SIG-M5 treated with dmso at 0.1 percent for 504 hours (cell line): ENCODE results near the gene FSD1.

Source experiments
- DNase-seq: peaks from one replicate; lab custom pipeline; 2025; ENCODE audit not compliant: unreplicated experiment; lab: John Stamatoyannopoulos, UW

The FSD1 gene

GRCh38 chr19:4362101-4362828 lies 57.9 kb downstream of the FSD1 start:
- no peak for DNase-seq

DNA sequence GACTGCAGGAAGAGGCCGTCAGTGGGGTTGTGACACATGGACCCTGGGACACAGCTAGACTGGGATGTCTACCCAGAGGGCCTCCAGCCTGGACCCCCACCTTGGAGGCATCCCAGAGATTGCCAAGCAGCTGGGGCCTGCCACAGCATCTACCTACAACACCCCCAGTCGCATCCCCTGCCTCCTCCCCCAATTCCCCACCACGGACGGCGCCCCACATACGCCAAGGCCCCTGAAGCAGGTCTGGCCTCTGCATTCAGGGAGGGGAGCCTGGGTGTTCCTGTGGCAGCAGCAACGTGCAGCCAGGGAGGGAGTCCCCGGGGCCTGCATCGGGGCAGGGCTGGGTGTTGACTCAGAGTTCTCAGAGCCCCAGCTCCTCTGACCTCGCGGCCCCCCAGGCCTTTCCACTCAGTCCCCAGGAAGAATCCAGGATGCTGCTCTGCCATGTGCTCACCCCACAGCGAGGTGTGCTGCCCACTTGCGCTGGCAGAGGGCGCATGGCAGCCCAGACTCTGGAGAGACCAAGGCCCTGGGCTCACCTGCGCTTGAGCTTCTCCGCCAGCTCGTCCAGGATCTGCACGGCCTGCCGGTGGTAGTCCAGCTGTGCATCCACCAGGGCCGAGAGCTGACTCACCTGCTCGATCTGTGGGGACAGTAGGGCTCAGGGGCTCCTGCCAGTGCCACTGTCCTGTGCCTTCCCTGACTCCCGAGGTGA lies 58.6 kb downstream of the FSD1 start:
- DNase-seq: no peak

DNA sequence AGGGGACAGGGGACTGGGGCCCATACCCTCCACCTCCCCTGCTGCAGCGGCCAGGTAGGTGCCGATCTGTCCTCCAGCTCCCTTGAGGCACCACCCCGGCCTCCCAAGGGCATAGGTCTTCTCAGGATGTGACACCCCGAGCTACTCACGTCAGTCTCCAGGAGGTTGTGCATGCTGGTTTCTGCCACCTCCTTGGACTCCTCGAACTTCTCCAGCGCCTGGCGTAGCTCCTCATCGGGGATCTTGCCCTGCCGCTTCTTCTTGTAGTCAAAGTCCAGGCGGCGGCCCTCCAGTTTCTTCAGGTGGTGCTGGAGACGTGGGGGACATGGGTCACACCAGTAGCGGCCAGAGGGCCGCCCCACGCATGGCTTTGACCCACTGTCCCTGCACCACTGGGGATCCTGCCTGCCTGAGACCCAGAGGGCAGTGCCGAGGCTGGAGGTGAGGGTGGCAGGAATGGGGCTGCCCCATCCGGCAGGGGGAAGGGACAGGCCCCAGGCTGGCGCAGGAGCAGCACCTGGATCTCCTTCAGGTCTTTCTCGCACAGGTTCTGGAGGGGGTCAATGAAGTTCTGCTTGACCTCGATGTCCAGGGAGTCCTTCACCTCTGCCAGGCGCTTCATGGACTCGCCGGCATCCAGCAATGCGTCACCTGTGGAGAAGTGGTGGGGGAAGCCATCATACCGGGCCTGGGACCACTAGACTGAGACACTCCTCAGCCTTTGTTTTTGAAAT lies 59.3 kb downstream of the FSD1 start:
- no peak for DNase-seq

DNA sequence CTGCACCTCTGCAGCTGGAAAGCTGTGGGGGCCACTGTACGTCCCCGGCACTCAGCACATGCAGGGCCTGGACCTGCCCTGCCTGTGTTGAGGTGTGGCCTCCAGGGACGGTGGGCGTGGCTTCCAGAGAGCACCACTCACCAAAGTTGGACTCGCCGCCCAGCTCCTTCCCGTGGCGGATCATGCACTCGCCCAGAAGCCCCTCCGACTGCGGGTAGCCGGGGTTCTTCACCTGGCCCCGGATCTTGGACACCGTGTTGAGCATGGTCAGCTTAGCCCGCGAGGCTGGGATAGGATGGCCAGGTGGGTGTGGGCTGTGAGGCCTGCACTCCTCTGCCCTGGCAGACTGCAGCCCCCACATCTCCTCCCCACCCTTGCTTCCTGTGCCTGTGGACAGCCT lies 60.9 kb downstream of the FSD1 start:
- no peak for DNase-seq

DNA sequence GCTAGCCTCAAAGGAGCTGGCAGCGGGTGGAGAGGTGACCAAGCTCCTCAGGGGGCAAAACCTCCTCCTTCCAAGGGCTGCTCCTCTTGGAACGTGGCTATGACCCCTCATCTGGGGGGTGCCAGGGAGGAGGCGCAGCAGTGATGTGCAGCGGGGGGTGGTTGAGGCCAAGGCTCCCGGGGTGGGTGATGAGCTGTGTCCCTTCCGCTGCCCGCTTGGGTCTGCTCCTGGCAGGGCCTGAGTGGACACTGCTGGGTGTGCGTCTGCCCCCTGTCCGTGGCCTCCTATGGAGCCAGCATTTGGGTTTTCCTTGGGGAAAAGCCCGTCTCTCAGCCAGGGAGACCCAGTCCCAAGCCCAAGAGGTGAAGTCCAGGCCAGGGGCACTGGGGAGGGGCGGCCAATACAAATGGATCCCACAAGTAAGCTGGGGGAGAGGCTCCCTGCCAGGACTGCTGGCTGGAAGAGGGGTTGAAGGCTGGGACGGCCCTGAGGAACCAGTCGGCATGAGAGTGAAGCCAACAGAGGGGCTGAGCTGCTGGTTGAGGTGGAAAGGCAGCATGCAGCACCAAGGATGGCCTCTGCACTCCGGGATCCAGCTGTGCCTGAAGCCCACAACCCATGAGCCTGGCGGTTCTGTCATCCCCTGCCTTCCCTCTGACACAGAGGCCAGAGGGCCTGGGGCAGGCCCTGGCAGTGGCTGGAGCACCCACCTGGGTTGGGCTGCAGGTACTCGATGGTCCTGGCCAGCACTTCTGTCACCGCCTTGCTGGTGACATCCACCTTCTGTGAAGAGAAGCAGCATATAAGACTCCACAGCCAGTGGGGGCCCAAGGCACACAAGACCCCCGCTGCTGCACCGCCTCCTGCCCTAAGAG lies 61.6 kb downstream of the FSD1 start:
- no peak for DNase-seq

DNA sequence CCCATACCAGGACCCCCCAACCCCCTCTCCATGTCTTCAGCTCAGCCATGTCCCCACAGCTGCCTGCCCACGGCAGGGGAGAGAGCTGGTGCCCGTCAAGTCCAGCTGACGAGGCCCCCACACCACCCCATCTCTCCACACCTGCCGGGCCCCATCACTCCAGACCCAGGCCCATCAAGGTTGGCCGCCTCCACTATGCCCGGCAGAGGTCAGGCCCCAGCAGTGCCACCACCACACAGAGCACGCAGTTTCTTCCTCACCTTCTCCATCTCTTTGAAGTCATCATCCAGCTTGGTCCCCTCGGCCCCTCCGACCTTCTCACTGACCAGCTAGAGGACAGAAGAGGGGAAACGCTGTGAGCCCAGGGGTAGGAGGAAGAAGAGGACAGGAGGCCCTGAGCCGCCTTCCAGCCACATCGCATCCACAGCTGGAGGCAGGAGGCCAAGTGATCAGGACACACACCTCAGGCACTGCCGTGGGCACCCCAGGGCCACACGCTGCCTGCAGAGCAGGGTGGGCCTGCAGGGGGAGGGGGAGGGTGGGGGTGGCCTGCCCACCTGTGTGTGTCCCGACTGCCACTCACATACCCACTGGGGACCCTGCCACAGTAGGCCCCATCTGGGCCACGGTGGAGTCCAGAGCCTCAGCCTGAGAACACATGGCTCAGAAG lies 62.4 kb downstream of the FSD1 start:
- no peak for DNase-seq

DNA sequence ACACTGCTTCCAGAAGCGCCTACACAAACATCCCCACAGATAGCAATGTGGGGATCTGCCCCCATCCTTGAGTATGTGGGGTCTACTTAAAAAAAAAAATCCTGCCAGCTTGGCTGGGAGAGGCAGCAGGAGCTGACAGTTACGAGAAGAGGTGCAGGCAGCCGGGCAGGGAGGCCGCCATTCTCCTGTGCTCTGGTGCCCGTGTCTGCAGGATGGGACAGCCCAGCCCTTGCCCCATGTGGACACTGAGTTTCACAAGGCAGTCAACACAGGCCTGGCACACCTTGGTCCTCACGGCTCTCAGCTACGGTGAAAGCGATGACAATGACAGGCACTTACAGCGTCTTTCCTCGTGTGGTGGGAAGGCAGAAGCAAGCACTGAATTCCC lies 62.9 kb downstream of the FSD1 start:
- DNase-seq: no peak

DNA sequence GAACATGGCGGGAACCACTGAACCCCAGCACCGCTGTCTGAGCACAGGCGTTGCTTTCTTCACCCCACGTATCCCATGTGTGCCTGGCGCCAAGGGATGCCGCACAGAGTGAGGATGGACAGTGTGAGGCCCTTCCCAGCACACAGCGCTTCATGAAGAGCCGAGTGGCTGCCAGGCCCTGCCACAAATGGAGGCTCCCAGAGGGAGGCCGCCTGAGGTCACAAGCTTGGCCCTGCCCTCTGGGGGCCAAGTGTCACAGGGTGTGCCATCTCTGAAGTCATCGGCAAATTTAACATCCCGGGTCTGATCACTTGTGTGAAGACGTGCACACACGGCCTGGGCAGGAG lies 63.4 kb downstream of the FSD1 start:
- no peak for DNase-seq

DNA sequence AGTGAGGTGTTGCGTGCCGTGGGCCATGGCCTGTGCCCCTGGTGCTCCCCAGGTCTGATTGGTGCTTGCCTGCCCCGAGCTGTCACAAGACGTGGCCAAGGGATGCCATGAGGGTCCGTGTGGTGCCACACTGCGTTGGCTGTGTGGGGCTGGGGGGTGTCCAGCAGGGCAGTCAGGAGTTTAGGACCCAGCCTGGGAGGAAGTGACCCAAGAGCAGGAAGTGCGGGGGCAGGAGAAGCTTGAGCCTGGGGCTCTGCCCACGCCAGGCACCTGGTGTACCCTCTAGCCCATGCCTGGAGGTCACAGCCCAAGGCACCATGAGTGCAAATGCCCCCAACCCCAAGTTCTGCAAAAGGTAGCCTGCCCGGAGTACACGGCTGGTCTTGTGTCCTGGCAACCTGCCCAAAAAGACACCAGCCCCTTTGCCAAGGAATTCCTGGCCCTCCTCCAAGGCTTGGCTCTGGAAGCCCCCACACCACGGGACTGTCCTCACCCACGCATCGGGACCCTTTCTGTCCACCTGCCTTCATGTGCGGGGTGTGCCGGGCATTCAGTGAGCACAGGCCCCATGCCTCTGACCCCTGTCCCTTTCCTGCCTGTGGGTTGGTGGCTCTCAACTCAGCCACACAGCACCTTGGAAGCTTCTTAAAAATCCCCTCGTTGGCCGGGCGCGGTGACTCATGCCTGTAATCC lies 63.9 kb downstream of the FSD1 start:
- no peak for DNase-seq

DNA sequence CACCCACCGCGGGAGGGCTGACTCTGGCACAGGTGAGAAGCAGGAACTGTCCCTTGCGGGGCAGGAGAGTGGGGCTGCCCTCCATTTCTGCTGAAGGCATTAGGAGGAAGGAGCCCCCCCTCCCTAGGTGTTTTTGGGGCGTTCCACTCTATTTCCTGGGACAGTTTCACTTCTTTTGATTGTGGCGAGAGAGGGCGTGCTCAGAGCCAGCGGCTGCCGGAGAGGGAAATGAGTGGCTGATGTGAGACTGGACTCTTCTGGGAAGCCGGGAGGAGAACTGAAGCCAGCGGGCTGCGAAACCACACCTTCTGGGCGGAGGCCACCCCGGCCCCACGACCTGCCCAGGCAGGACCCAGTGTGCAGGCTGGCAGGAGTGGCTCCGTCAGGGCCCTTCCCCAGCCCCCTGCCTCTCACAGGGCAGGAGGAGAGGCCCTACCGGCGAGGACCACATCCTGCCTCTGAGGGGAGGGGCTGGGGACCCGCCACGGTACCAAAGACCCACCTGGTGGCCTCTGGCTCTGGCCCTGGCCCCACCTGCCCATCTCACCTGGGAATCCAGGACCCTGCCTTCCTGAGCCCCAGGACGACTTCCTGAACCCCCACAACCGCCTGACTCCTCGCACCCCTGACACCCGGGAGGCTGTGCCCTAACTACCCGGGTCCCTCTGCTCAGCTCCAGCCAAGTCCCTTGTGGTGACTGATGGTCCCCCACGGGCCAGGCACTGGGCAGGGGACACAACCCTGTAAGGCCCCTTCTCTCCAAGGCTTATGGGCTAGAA lies 64.9 kb downstream of the FSD1 start:
- DNase-seq: peak; percentile 72

DNA sequence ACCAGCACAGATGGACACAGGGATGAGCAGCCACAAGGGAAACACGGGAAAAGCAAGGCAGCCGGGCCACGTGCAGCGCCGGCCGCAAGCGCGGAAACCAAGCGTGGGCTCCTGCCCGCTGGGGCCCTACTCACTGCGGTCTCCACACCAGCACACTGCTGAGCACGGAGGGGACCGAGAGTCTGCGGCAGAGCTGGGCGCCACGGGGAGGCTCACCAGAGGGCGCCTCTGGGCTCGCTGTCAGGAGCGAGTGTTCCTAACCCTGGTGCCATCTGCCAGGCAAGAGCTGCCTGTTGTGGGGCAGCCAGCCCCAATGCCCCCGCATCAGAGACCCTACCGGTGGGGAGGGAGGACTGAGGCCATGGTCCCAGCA lies 65.5 kb downstream of the FSD1 start:
- peak; percentile 34 for DNase-seq

DNA sequence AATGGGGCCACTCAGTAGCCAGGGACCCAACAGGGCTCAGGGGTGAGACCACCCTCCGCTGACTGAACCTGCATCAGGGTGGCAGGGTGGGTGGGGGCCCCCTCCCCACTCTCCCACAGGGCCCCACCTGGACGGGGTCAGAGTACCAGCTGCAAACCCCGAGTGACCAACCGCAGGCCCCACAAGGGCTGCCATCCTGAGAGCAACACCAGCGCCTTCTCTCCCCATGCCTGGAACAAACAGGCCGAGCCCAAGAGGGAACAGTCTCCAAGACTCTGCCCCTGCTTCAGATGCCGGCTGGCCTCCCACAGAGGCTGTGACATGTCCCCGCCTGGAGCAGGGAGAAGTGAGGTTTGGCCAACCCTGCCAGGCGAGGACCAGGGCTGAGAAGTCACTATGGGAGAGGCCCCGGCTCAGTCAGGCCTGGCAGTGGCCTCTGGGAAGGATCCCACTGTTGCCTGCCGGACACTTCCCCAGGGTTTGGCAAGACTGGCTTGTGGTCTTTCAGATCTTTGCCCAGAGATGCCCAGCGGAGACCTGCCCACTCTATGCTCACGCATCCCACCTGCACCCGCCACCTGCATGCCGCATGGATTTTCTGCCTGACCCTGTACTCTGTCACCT lies 66.1 kb downstream of the FSD1 start:
- DNase-seq: no peak

DNA sequence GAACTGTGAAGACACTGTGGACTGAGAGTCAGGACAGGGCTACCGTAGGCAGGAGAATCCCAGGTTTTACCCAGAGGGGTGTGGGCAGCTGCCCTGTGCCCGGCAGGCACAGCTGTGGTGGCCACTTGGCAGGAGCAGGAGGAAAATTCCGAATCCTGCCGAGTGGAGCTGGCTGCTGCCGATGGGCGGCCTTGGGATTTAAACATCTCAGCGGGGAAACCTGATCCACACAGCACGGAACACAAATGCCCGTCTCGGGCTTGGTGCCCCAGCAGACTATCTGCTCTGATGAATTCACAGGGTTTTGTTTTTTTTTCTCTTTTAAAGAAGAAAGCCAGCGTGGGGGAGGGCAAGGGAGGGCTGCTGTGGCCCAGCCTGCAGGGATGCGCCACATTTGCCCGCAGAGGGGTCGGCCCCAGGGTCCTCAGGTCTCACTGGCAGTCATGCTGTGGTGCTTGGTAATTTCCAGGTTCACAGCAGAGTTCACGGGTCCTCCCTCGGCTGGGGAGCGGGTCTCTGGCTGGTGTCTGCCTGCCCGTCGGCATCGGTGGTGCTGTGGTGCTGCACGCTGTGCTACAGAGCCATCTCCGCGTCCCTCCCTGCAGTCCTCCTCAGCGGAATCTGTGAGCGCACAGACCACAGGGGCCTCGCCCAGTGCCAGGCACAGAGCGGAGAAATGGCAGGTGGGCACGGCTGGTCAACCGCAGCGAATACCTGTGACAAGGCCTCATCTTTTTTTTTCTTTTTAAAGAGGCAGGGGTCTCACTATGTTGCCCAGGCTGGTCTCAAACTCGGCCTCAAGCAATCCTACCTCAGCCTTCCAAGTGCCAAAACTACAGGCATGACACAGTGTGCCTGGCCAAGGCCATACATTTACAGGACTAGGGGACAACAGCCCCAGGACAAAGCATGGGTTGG lies 67.1 kb downstream of the FSD1 start:
- DNase-seq: no peak

- DNase-seq: no peak
These were observed 68.0 kb downstream of the FSD1 start for GRCh38 chr19:4372165-4373012.

- no peak for DNase-seq
These were observed 68.6 kb downstream of the FSD1 start for GRCh38 chr19:4373013-4373367.
